ENCODE measurements around the gene CELF4. TPM values are rescaled to one million over a fixed set of nuclear protein-coding genes. Genes with fewer than 3 reads are reported as not detected.

The CELF4 gene
- total RNA-seq, 2 donors from 2014 or later, result 3.3 to 4.7 TPM

GRCh38 chr18:37432436-37433195 is 133.0 kb downstream of the CELF4 start:
- no peaks in the 10 kb centered on the region for H3K36me3 ChIP-seq (replicated peaks in 1 of 2; ENCODE audit: insufficient read depth in 1 of 2, low read depth in 2 of 2)
- TF ChIP-seq POLR2A (IDR thresholded peaks at IDR 0.05) (no peak), CTCF (IDR thresholded peaks at IDR 0.05) (no peak)
- 72 to 81% methylated on average over 7 of the region's 7 CpGs for WGBS, 2 donors
- DNase-seq (no peak), ATAC-seq (no peak)
- no peak overlapping the region for H3K4me3 ChIP-seq
- H3K4me1 ChIP-seq, result no peaks in the 10 kb centered on the region
- no peak overlapping the region for H3K27ac ChIP-seq
- intact Hi-C loops (cut with DNase I), result no loop called here
- no peaks in the 10 kb centered on the region for H3K27me3 ChIP-seq
- H3K9me3 ChIP-seq, result no peaks in the 10 kb centered on the region

- Histone ChIP-seq H3K27ac (no peak overlapping the region), H3K9me3 (no peaks in the 10 kb centered on the region), H3K27me3 (no peaks in the 10 kb centered on the region), H3K4me1 (no peaks in the 10 kb centered on the region), H3K4me3 (no peak overlapping the region), H3K36me3 (replicated peaks in 1 of 2; ENCODE audit: insufficient read depth in 1 of 2, low read depth in 2 of 2) (no peaks in the 10 kb centered on the region)
- ATAC-seq (no peak), DNase-seq (no peak)
- intact Hi-C loops (cut with DNase I), result no loop called here
- TF ChIP-seq CTCF (IDR thresholded peaks at IDR 0.05) (no peak), POLR2A (IDR thresholded peaks at IDR 0.05) (no peak)
- 62 to 75% methylated on average over 6 of the region's 6 CpGs for WGBS, 2 donors
These were observed 135.1 kb downstream of the CELF4 start for GRCh38 chr18:37430357-37431076.

GRCh38 chr18:37429791-37430190 is 135.8 kb downstream of the CELF4 start:
- TF ChIP-seq CTCF (IDR thresholded peaks at IDR 0.05) (no peak), POLR2A (IDR thresholded peaks at IDR 0.05) (no peak)
- no peaks in the 10 kb centered on the region for H3K9me3 ChIP-seq
- no peak overlapping the region for H3K4me3 ChIP-seq
- H3K27me3 ChIP-seq, result no peaks in the 10 kb centered on the region
- intact Hi-C loops (cut with DNase I), result no loop called here
- H3K36me3 ChIP-seq (replicated peaks in 1 of 2; ENCODE audit: insufficient read depth in 1 of 2, low read depth in 2 of 2), result no peaks in the 10 kb centered on the region
- H3K27ac ChIP-seq, result no peak overlapping the region
- DNase-seq (no peak), ATAC-seq (no peak)
- WGBS, 2 donors, result 77 to 84% methylated on average over 4 of the region's 4 CpGs
- no peaks in the 10 kb centered on the region for H3K4me1 ChIP-seq

- DNase-seq (no peak), ATAC-seq (no peak)
- no peak overlapping the region for H3K4me3 ChIP-seq
- no peak for TF ChIP-seq POLR2A (IDR thresholded peaks at IDR 0.05)
- TF ChIP-seq CTCF (IDR thresholded peaks at IDR 0.05), result no peak
- H3K27me3 ChIP-seq, result no peaks in the 10 kb centered on the region
- no peaks in the 10 kb centered on the region for H3K4me1 ChIP-seq
- no peak overlapping the region for H3K27ac ChIP-seq
- H3K9me3 ChIP-seq, result no peaks in the 10 kb centered on the region
- WGBS, 2 donors, result 51 to 70% methylated on average over 7 of the region's 7 CpGs
- intact Hi-C loops (cut with DNase I), result no loop called here
- no peaks in the 10 kb centered on the region for H3K36me3 ChIP-seq (replicated peaks in 1 of 2; ENCODE audit: insufficient read depth in 1 of 2, low read depth in 2 of 2)
These were observed 137.2 kb downstream of the CELF4 start for GRCh38 chr18:37428288-37428974.

Measured in body of pancreas (tissue), 4 donors.